Endodermal cell (in vitro differentiated cells): ENCODE data around the gene PGD. TPM values are rescaled to one million over a fixed set of nuclear protein-coding genes. Genes with fewer than 3 reads are reported as not detected.

Experiments
- DNase-seq: peaks from one replicate; pipeline ENCODE4 v3.0.0-alpha.2; 2017
- H3K27ac ChIP-seq: 2 replicates; pipeline ENCODE4 v1.5.1; 2013; ENCODE audit warnings: mild to moderate bottlenecking, low read depth, low read length, moderate library complexity
- H3K27me3 ChIP-seq: 2 replicates; pipeline ENCODE4 v1.6.1; 2013; ENCODE audit warnings: mild to moderate bottlenecking, low read length, moderate library complexity; ENCODE audit not compliant: insufficient read depth, control insufficient read depth, poor library complexity, severe bottlenecking
- H3K36me3 ChIP-seq: 2 replicates; pipeline ENCODE4 v1.7.0; 2013; ENCODE audit warnings: mild to moderate bottlenecking, low read length, moderate library complexity; ENCODE audit not compliant: control insufficient read depth, insufficient read depth
- H3K4me1 ChIP-seq: one replicate; pipeline ENCODE4 v1.7.0; 2013; ENCODE audit warnings: low read length; ENCODE audit not compliant: control insufficient read depth, insufficient read depth
- H3K4me3 ChIP-seq: 2 replicates; pipeline ENCODE4 v1.5.1; 2013; ENCODE audit warnings: mild to moderate bottlenecking, low read length, moderate library complexity
- H3K9ac ChIP-seq: 2 replicates; pipeline ENCODE4 v1.6.1; 2013; ENCODE audit warnings: mild to moderate bottlenecking, low read length, moderate library complexity; ENCODE audit not compliant: poor library complexity, severe bottlenecking; ENCODE audit errors: extremely low read depth
- H3K9me3 ChIP-seq: 2 replicates; pipeline ENCODE4 v1.6.1; 2013; ENCODE audit warnings: mild to moderate bottlenecking, low read length, moderate library complexity; ENCODE audit not compliant: control insufficient read depth
- H3K27ac Mint-ChIP-seq: 2 replicates; pipeline ENCODE4 v1.8.0; 2020; ENCODE audit warnings: mixed read lengths
- H3K27me3 Mint-ChIP-seq: 2 replicates; pipeline ENCODE4 v1.8.0; 2021; ENCODE audit warnings: mild to moderate bottlenecking, mixed read lengths; ENCODE audit not compliant: insufficient read depth
- H3K36me3 Mint-ChIP-seq: 2 replicates; pipeline ENCODE4 v1.8.0; 2020; ENCODE audit warnings: low read depth, mixed read lengths
- H3K4me1 Mint-ChIP-seq: 2 replicates; pipeline ENCODE4 v1.8.0; 2020; ENCODE audit warnings: mixed read lengths
- H3K4me3 Mint-ChIP-seq: 2 replicates; pipeline ENCODE4 v1.8.0; 2020; ENCODE audit warnings: mild to moderate bottlenecking, moderate library complexity, mixed read lengths
- H3K9me3 Mint-ChIP-seq: 2 replicates; pipeline ENCODE4 v1.8.0; 2020; ENCODE audit warnings: mild to moderate bottlenecking, mixed read lengths
- WGBS, 2 experiments: methylation state at CpG; one replicate each; pipeline versions ENCODE4 v1.1.5 to v1.1.7; 2013; ENCODE audit warnings: missing lambda C conversion rate in 2 of 2, mixed read lengths in 1 of 2; ENCODE audit not compliant: insufficient coverage in 1 of 2, insufficient read length in 1 of 2; 5-methylcytosine and 5-hydroxymethylcytosine counted together
- total RNA-seq, 2 donors: library from RNA; stranded (reverse); fragmentation: NEBNext Ultra II Directional in 1 of 2; extraction: Animal tissue kit (Norgen Biotek cat#: 25700) in 1 of 2; gene quantifications; 2 replicates in 1 of 2; 3 replicates in 1 of 2; pipeline ENCODE4 v1.2.1, GENCODE V29; 2021
- TF ChIP-seq, protein P1 (sequence below): fragments of 200-600 bp; sonication (generic); conservative IDR thresholded peaks from 2 replicates; pipeline ENCODE4 v1.5.0; 2021; ENCODE audit warnings: antibody characterized with exemption, mild to moderate bottlenecking

Gene PGD
- total RNA-seq, 2 donors from 2014 or later = 198 to 217 TPM

DNA sequence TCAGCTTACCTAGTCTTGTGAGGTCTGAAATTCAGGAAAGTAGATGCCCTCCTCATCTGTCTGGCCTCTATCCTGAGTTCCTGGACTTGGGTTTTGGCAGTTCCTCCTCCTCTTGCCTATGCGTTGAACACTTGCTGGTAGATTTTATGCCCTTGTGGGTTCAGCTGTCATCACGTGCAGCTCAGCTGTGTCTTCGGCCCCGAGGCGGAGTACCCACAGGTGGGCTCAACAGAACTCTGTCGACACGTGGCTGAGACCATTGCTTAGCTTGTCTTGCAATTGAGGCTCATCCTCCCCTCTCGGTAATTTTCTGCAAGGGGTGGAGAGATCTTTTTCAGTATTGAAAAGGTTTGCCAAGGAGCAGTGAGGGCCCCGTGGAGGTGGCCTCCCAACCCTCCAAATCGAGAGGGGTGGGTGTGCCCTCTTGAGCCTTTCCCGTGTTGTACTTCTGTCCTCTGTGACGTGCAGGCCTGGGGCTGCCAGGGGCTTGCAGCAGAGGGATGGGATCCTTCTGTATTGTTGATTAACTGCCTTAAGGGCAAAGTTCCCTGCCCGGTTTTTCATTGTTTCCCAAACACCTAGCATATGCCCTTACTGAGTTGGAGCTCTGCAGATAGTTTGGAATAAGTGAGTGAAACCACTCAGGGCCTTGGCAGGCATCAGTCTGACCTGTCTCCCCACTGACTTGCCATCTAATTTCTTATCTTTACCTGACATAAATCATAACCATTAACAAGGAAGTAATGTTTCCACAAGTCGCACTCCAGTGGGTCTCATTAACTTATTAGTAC is 34.2 kb downstream of the PGD start:
- Mint-ChIP-seq H3K9me3 (no peaks in the 10 kb centered on the region), H3K36me3 (peaks cover 2% of the 10 kb centered on the region), H3K4me3 (no peak overlapping the region), H3K4me1 (peaks cover 10% of the 10 kb centered on the region), H3K27me3 (peaks cover 2% of the 10 kb centered on the region), H3K27ac (no peak overlapping the region)
- WGBS, 2 experiments = 89 to 93% methylated on average over 9 to 14 of the region's 14 CpGs
- TF ChIP-seq, protein P1, sequence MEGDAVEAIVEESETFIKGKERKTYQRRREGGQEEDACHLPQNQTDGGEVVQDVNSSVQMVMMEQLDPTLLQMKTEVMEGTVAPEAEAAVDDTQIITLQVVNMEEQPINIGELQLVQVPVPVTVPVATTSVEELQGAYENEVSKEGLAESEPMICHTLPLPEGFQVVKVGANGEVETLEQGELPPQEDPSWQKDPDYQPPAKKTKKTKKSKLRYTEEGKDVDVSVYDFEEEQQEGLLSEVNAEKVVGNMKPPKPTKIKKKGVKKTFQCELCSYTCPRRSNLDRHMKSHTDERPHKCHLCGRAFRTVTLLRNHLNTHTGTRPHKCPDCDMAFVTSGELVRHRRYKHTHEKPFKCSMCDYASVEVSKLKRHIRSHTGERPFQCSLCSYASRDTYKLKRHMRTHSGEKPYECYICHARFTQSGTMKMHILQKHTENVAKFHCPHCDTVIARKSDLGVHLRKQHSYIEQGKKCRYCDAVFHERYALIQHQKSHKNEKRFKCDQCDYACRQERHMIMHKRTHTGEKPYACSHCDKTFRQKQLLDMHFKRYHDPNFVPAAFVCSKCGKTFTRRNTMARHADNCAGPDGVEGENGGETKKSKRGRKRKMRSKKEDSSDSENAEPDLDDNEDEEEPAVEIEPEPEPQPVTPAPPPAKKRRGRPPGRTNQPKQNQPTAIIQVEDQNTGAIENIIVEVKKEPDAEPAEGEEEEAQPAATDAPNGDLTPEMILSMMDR = no peak
- H3K27me3 ChIP-seq = no peaks in the 10 kb centered on the region
- DNase-seq = no peak
- no peak overlapping the region for H3K27ac ChIP-seq
- no peak overlapping the region for H3K4me3 ChIP-seq
- no peak overlapping the region for H3K9ac ChIP-seq
- no peaks in the 10 kb centered on the region for H3K4me1 ChIP-seq
- H3K9me3 ChIP-seq = no peaks in the 10 kb centered on the region
- no peaks in the 10 kb centered on the region for H3K36me3 ChIP-seq

DNA sequence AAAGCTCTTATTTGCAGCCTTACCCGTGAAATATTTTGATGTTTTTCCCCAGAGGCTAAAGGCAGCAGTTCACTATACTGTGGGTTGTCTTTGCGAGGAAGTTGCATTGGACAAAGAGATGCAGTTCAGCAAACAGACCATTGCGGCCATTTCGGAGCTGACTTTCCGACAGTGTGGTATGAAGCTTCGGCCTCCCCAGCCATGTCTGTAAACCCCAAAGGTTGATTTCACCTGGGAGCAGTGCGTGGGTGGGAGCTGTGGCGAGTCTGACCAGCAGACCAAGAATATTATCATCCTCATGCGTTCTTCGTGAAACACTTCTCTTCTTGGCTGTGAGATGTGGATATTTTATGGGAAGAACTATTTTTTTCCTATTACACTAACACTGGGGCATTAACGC is 34.9 kb downstream of the PGD start:
- H3K9ac ChIP-seq = no peak overlapping the region
- TF ChIP-seq, protein P1 = no peak
- DNase-seq = no peak
- 96 to 100% methylated on average over 3 to 9 of the region's 11 CpGs for WGBS, 2 experiments
- Mint-ChIP-seq H3K4me3 (no peak overlapping the region), H3K4me1 (peaks cover 15% of the 10 kb centered on the region), H3K36me3 (peaks cover 2% of the 10 kb centered on the region), H3K27me3 (peaks cover 2% of the 10 kb centered on the region), H3K9me3 (no peaks in the 10 kb centered on the region), H3K27ac (no peak overlapping the region)
- no peak overlapping the region for H3K27ac ChIP-seq
- H3K9me3 ChIP-seq = no peaks in the 10 kb centered on the region
- H3K4me3 ChIP-seq = no peak overlapping the region
- no peaks in the 10 kb centered on the region for H3K4me1 ChIP-seq
- H3K27me3 ChIP-seq = no peaks in the 10 kb centered on the region
- H3K36me3 ChIP-seq = no peaks in the 10 kb centered on the region

DNA sequence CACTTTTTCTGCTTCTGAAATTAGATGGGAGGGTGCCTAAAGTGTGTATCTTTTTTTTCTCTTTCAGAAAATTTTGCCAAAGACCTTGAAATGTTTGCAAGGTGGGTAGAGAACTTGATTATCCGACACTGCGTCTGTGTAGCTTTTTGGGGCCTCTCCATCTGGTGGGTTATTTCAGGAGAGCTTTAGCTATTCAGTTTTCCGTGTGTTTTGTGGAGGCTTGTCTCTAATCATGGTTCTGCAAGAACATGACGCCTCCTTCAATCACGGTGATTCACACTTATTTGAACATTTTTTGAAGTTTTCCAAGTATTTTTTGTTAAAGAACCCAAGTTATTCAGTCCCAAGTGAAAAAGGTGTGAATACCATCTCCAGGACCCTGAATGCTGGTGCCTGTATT is 35.7 kb downstream of the PGD start:
- H3K4me1 Mint-ChIP-seq = peaks cover 16% of the 10 kb centered on the region
- H3K27ac ChIP-seq = no peak overlapping the region
- peaks cover 2% of the 10 kb centered on the region for H3K36me3 Mint-ChIP-seq
- H3K4me3 ChIP-seq = no peak overlapping the region
- WGBS, 2 experiments = 95 to 96% methylated on average over 5 of the region's 5 CpGs
- DNase-seq = no peak
- no peaks in the 10 kb centered on the region for H3K36me3 ChIP-seq
- H3K9me3 Mint-ChIP-seq = no peaks in the 10 kb centered on the region
- H3K4me3 Mint-ChIP-seq = no peak overlapping the region
- no peak overlapping the region for H3K27ac Mint-ChIP-seq
- H3K9me3 ChIP-seq = no peaks in the 10 kb centered on the region
- TF ChIP-seq, protein P1 = no peak
- H3K27me3 Mint-ChIP-seq = no peaks in the 10 kb centered on the region
- H3K27me3 ChIP-seq = no peaks in the 10 kb centered on the region
- no peak overlapping the region for H3K9ac ChIP-seq
- H3K4me1 ChIP-seq = no peaks in the 10 kb centered on the region
